Gastrocnemius medialis (tissue), 4 donors: ENCODE measurements around the gene AFAP1. TPM values are rescaled to one million over a fixed set of nuclear protein-coding genes. Genes with fewer than 3 reads are reported as not detected.

Source experiments
- ATAC-seq, 2 donors: fragments of 150-250 bp; one replicate each; pipeline ENCODE4 v1.9.1; 2016
- DNase-seq, 2 donors: peaks; one replicate each; pipeline ENCODE4 v3.0.0-alpha.2; 2019
- H3K27ac ChIP-seq, 4 donors: fragments of 200-600 bp; sonication (generic); 1 replicate in 1 of 4; 2 replicates in 3 of 4; pipeline ENCODE4 v1.5.1; 2016 to 2018; ENCODE audit warnings: mild to moderate bottlenecking in 2 of 4, moderate library complexity in 1 of 4
- H3K27me3 ChIP-seq, 3 donors: fragments of 200-600 bp; sonication (generic) in 2 of 3; 1 replicate in 1 of 3; 2 replicates in 2 of 3; pipeline versions ENCODE4 v1.5.1 to v1.6.0; 2016 to 2019; ENCODE audit warnings: mild to moderate bottlenecking in 1 of 3, moderate library complexity in 1 of 3
- H3K36me3 ChIP-seq, 2 donors: fragments of 200-600 bp; sonication (generic) in 1 of 2; one replicate each; pipeline ENCODE4 v1.5.1; 2017 to 2018
- H3K4me1 ChIP-seq, 2 donors: fragments of 200-600 bp; sonication (generic) in 1 of 2; one replicate each; pipeline ENCODE4 v1.5.1; 2016 to 2017; ENCODE audit warnings: mild to moderate bottlenecking in 2 of 2
- H3K4me3 ChIP-seq, 4 donors: fragments of 200-600 bp; sonication (generic) in 3 of 4; 1 replicate in 1 of 4; 2 replicates in 3 of 4; pipeline ENCODE4 v1.5.1; 2016 to 2019; ENCODE audit warnings: mild to moderate bottlenecking in 2 of 4
- H3K9me3 ChIP-seq, 3 donors: fragments of 200-600 bp; sonication (generic) in 2 of 3; 1 replicate in 1 of 3; 2 replicates in 2 of 3; pipeline ENCODE4 v1.5.1; 2016 to 2019
- POLR2A ChIP-seq, 2 donors: fragments of 450-650 bp; IDR thresholded peaks; one replicate each; pipeline ENCODE4 v1.6.1; 2017; ENCODE audit warnings: antibody characterized with exemption in 2 of 2, mild to moderate bottlenecking in 2 of 2, moderate library complexity in 2 of 2
- in situ Hi-C, 4 donors: fragments of 200-750 bp; cut with MboI; loops; one replicate each; pipeline versions ENCODE4 v1.15.0 to v1.8.0; 2017; ENCODE audit warnings: low sequenced_read_pairs in 4 of 4
- intact Hi-C: fragments of 100-400 bp; cut with DNase I; formaldehyde crosslinking; loops from one replicate; pipeline ENCODE4 v1.15.1; 2023; ENCODE audit warnings: low total_unique reads
- total RNA-seq, 4 donors: library from RNA; depleted of rRNA; stranded (reverse); fragments of >200 nt; gene quantifications; one replicate each; pipeline versions ENCODE4 v1.1.0 to v1.2.3, GENCODE V29; 2016
- TF ChIP-seq, protein P1 (sequence below), 5 experiments: fragments of 450-650 bp in 3 of 5; fragments of 200-600 bp in 2 of 5; sonication (generic) in 2 of 5; IDR thresholded peaks in 4 of 5; conservative IDR thresholded peaks in 1 of 5; 1 replicate in 4 of 5; 2 replicates in 1 of 5; pipeline ENCODE4 v1.5.1; 2016 to 2019; ENCODE audit warnings: antibody characterized with exemption in 5 of 5, mild to moderate bottlenecking in 3 of 5, moderate library complexity in 3 of 5

AFAP1 gene
- total RNA-seq, 4 donors from 2014 or later = 1.5 to 8.6 (median 3.5) TPM

DNA sequence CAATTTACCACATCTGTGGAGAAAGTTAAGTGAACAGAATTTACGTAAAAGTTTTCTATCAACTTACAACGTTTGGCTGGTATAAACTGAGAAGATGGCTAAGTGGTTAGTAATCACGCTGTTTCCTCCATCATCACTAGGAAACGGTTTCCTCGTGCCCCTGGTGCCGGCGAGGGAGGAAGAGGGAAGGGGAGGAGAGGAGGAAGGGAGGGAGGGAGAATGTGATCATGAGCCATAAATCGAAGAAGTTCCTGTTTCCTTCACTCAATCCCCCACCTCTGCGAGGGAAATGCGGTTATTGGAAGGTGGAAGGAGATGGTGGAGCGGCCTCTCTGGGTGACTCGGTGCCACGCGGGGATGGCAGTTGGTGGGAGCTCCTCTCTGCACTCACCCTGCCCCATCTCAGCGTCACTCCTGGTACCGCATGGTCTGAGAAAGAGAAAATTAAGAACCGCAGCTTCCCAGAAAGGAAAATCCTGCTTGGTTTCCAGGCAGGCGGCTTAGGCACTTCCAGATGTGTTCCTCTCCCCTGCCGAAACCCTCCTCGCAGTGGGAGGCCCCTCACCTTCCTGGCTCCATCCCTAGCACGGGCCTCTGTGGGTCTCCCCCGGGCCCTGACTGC lies 216.8 kb downstream of the AFAP1 start:
- in situ Hi-C loops (loop anchor here in 3 of 4 donors (10.0 to 25.0 kb wide), 2 partner anchors 536 to 538 kb away; partner anchors contain the start of gene SORCS2 (in 2 of the 3)), intact Hi-C loops (no loop called here)
- Histone ChIP-seq H3K36me3 (no peaks in the 10 kb centered on the region), H3K27me3 (peaks cover 0 to 7% (median 0%) of the 10 kb centered on the region in 3 donors), H3K27ac (no peak overlapping the region), H3K4me3 (no peak overlapping the region), H3K9me3 (no peaks in the 10 kb centered on the region), H3K4me1 (no peaks in the 10 kb centered on the region)
- no peak for TF ChIP-seq POLR2A (IDR thresholded peaks at IDR 0.05)
- TF ChIP-seq, protein P1, sequence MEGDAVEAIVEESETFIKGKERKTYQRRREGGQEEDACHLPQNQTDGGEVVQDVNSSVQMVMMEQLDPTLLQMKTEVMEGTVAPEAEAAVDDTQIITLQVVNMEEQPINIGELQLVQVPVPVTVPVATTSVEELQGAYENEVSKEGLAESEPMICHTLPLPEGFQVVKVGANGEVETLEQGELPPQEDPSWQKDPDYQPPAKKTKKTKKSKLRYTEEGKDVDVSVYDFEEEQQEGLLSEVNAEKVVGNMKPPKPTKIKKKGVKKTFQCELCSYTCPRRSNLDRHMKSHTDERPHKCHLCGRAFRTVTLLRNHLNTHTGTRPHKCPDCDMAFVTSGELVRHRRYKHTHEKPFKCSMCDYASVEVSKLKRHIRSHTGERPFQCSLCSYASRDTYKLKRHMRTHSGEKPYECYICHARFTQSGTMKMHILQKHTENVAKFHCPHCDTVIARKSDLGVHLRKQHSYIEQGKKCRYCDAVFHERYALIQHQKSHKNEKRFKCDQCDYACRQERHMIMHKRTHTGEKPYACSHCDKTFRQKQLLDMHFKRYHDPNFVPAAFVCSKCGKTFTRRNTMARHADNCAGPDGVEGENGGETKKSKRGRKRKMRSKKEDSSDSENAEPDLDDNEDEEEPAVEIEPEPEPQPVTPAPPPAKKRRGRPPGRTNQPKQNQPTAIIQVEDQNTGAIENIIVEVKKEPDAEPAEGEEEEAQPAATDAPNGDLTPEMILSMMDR (IDR thresholded peaks at IDR 0.05 in 4 of 5, conservative IDR thresholded peaks at IDR 0.05 in 1 of 5) = no peak
- DNase-seq (no peak), ATAC-seq (no peak)

DNA sequence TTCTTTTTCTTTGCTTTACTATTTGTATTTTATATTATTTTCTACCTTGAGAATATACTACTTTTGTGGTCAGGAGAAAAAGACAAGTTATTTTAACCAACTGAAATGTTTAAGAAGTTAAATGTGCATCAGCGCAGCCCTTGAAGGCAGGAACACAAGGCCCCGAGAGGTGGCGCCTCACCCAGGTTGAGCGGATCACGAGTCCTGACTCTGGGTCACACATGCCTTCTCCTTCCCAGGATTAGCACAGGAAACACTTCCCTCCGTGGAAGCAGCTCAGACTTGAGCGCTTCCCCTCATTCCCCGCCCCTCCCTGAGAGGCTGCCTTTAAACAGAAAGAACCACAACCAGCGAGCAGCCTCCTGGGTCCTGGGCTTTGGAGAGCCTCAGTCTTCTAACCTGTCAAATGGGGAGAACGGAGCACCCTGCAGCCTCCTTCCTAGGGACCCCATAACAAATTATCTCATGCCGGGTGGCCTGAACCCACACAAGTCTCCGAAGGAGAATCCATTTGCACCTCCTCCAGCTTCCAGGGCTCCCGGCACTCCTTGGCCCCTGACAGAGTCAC lies 217.6 kb downstream of the AFAP1 start:
- DNase-seq (no peak), ATAC-seq (no peak)
- H3K4me1 ChIP-seq = no peaks in the 10 kb centered on the region
- in situ Hi-C loops (loop anchor here in 3 of 4 donors (10.0 to 25.0 kb wide), 2 partner anchors 535 to 537 kb away; partner anchors contain the start of gene SORCS2 (in 2 of the 3)), intact Hi-C loops (loop anchor here (2.0 kb wide), 1 partner anchor 61 kb away; no protein-coding TSS in a partner anchor)
- no peaks in the 10 kb centered on the region for H3K36me3 ChIP-seq
- no peak overlapping the region for H3K4me3 ChIP-seq
- no peak overlapping the region for H3K27ac ChIP-seq
- peaks cover 0 to 7% (median 0%) of the 10 kb centered on the region in 3 donors for H3K27me3 ChIP-seq
- no peak for TF ChIP-seq POLR2A (IDR thresholded peaks at IDR 0.05)
- TF ChIP-seq, protein P1 (IDR thresholded peaks at IDR 0.05 in 4 of 5, conservative IDR thresholded peaks at IDR 0.05 in 1 of 5) = no peak
- H3K9me3 ChIP-seq = no peaks in the 10 kb centered on the region

DNA sequence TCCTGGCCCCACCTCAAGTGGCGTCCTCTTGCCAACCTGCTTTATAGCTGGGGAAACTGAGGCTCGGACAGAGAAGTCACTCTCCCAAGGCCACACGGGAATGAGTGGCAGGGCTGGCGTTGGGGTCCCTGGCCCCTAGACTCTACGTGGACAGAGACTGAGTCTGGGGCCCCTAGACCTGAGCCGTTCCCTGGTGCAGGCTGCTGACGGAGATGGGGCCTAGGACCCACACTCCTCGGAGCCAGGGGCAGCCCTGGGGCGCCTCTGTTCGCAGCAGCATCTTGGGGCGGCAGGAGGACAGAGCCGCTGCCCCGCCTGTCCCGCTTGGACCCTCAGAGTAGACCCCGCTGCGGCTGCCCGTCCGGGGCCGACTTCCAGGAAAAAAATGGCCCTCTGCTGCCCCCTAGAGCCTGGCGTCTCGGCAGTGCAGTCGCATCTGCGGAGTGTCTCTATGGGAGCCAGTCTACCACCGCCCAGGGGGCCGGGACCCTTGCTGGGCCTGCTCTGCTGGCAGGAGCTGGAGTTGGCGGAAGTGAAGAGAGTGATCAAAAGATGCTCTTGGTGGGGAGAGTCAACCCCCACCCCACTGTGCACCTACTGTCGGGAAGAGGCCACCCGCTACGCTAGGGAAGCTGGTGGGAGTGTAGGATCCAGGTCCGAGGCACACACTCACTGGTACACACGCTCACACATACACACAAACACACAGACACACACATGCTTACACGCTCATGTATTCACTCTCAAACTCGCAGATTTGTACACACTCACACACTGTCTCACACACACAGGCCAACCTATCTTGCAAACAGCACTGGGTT lies 220.1 kb downstream of the AFAP1 start:
- no peak for DNase-seq
- Histone ChIP-seq H3K27ac (no peak overlapping the region), H3K9me3 (no peaks in the 10 kb centered on the region), H3K36me3 (no peaks in the 10 kb centered on the region), H3K27me3 (peaks cover 0 to 7% (median 0%) of the 10 kb centered on the region in 3 donors), H3K4me1 (no peaks in the 10 kb centered on the region), H3K4me3 (no peak overlapping the region)
- no peak for ATAC-seq
- intact Hi-C loops = loop anchor here (2.0 kb wide), 2 partner anchors 63 to 527 kb away; partner anchors contain the start of gene SORCS2
- TF ChIP-seq, protein P1 (IDR thresholded peaks at IDR 0.05 in 4 of 5, conservative IDR thresholded peaks at IDR 0.05 in 1 of 5) = peak; percentile 15 to 77 (median 63)
- TF ChIP-seq POLR2A (IDR thresholded peaks at IDR 0.05) = no peak
- in situ Hi-C loops = loop anchor here in 3 of 4 donors (10.0 to 25.0 kb wide), 2 partner anchors 532 to 535 kb away; partner anchors contain the start of gene SORCS2 (in 2 of the 3)

DNA sequence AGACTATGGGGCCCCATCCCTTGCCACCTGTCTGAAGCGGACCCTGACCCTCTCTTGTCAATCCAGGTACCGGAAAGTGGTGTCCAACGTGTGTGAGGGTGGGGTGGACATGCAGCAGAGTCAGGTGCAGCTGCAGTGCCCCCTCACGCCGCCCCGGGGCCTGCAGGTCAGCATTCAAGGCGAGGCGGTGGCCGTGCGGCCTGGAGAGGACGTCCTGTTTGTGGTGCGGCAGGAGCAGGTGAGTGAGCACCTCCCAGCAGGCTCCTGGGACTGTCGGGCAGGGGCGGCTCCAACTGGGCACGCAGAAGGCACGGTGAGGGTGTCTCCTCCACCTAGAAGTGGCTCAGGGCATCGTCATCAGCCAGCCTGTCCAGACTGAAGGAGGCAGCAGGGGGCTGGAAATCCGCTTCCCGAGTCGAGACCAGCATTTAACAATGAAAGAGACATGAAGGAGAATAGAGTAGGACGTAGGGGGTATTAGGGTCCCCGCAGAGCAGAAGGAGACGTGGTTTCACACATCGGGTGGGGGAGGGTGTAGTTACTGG lies 221.6 kb downstream of the AFAP1 start:
- peaks cover 0 to 7% (median 0%) of the 10 kb centered on the region in 3 donors for H3K27me3 ChIP-seq
- intact Hi-C loops (loop anchor here (2.0 kb wide), 1 partner anchor 525 kb away; the partner anchor contains the start of gene SORCS2), in situ Hi-C loops (loop anchor here in 2 of 4 donors (25.0 kb wide), 1 partner anchor 531 kb away; the partner anchor contains the start of gene SORCS2 (in 2 of the 2))
- H3K9me3 ChIP-seq = no peaks in the 10 kb centered on the region
- H3K4me3 ChIP-seq = no peak overlapping the region
- H3K36me3 ChIP-seq = no peaks in the 10 kb centered on the region
- DNase-seq (no peak), ATAC-seq (no peak)
- TF ChIP-seq, protein P1 (IDR thresholded peaks at IDR 0.05 in 4 of 5, conservative IDR thresholded peaks at IDR 0.05 in 1 of 5) = no peak
- TF ChIP-seq POLR2A (IDR thresholded peaks at IDR 0.05) = no peak
- H3K4me1 ChIP-seq = no peaks in the 10 kb centered on the region
- H3K27ac ChIP-seq = no peak overlapping the region
